Central memory CD8-positive, alpha-beta T cell (primary cell): Measurements from ENCODE around the gene FIG4.
"Not testable (repeated sequence)": the region's sequence is repeated elsewhere in the genome, so short reads cannot be mapped to it uniquely, and the experiment has no call there.

Experiments used
- ATAC-seq: fragments of 150-1000 bp; cut with Tn5 transposase; replicated peaks from 2 replicates; pipeline ENCODE4 v1.10.0; 2022; ENCODE audit warnings: mild to moderate bottlenecking, moderate FRiP score, moderate number of reproducible peaks; ENCODE audit not compliant: poor library complexity, severe bottlenecking; ENCODE audit errors: extremely low read depth
- DNase-seq, 2 donors: peaks; one replicate each; pipeline ENCODE4 v3.0.0; 2021; ENCODE audit warnings: low spot score in 2 of 2
- H3K27ac Mint-ChIP-seq: one replicate; pipeline ENCODE4 v1.8.0; 2022; ENCODE audit warnings: low read depth, mild to moderate bottlenecking, moderate library complexity, mixed read lengths
- H3K27me3 Mint-ChIP-seq: one replicate; pipeline ENCODE4 v1.8.0; 2022; ENCODE audit warnings: mixed read lengths
- H3K36me3 Mint-ChIP-seq: one replicate; pipeline ENCODE4 v1.8.0; 2022; ENCODE audit warnings: mild to moderate bottlenecking, moderate library complexity, mixed read lengths; ENCODE audit not compliant: insufficient read depth
- H3K4me1 Mint-ChIP-seq: one replicate; pipeline ENCODE4 v1.8.0; 2022; ENCODE audit warnings: mixed read lengths
- H3K4me3 Mint-ChIP-seq: one replicate; pipeline ENCODE4 v1.8.0; 2022; ENCODE audit warnings: mild to moderate bottlenecking, moderate library complexity, mixed read lengths
- H3K9me3 Mint-ChIP-seq: one replicate; pipeline ENCODE4 v1.8.0; 2022; ENCODE audit warnings: mixed read lengths

Gene FIG4

DNA sequence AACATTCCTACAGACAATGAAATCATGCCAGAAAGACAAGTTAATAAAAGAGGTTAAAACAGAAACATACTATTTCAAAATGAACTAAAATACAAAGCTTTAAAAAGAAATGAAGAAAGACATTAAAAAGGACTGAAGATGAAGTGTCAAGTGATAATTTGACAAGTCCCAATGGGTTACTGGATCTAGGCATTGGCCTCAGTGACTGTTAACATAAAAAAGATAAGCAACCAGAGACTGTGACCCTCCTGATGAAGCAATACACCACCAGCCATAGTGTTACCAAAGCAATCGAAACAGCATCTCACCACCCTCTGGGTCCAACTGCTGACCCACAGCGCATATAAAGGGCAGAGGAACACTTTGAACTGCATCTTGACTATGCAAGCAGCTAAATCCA, 130.3 kb downstream of the FIG4 start:
- Mint-ChIP-seq H3K27ac (no peak overlapping the region), H3K9me3 (no peaks in the 10 kb centered on the region), H3K4me3 (no peak overlapping the region), H3K27me3 (no peaks in the 10 kb centered on the region), H3K36me3 (peaks cover 13% of the 10 kb centered on the region), H3K4me1 (no peaks in the 10 kb centered on the region)
- DNase-seq: no peak
- no peak for ATAC-seq

DNA sequence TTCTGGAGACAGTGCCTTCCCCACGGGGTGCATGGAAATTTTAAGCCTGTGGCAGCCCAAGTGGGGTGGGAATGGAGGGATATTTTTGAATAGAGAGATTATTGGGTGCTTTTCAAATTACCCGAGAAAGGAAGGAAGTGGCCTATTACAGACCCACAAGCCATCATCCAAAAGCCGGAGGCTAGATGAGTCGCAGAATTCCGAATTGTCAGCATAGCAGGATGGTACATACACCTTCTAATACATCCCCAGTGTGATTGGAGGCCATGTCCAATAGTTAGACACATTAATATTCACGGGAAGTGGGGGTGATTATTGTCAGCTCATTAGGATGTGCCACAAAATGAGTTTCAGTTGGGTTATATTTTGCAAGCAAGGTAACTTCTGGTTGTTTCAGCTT, 133.0 kb downstream of the FIG4 start:
- Mint-ChIP-seq H3K27me3 (no peaks in the 10 kb centered on the region), H3K4me3 (no peak overlapping the region), H3K36me3 (peaks cover 13% of the 10 kb centered on the region), H3K27ac (no peak overlapping the region), H3K9me3 (no peaks in the 10 kb centered on the region), H3K4me1 (no peaks in the 10 kb centered on the region)
- ATAC-seq (no peak), DNase-seq (no peak)

DNA sequence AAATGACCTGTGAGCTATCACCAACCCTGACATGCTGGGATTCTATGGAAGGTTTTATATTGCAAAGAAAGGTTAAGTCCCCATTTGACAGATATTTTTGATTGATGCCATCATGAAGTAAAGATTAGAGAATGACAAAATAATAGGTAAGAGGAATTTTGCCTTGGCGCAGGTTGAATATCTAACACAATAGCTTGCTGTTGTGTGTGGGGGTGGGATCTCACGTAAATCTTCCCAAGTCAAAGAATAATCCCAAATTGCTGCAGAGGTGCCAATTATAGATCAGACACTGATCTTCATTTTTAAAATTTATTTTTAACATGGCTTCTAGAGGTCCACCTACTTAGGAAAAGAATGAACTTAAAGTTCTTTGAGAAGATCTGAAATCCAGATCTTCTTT, 135.5 kb downstream of the FIG4 start:
- ATAC-seq (no peak), DNase-seq (no peak)
- Mint-ChIP-seq H3K4me3 (no peak overlapping the region), H3K27me3 (no peaks in the 10 kb centered on the region), H3K27ac (no peak overlapping the region), H3K4me1 (no peaks in the 10 kb centered on the region), H3K36me3 (peaks cover 18% of the 10 kb centered on the region), H3K9me3 (peaks cover 5% of the 10 kb centered on the region)

DNA sequence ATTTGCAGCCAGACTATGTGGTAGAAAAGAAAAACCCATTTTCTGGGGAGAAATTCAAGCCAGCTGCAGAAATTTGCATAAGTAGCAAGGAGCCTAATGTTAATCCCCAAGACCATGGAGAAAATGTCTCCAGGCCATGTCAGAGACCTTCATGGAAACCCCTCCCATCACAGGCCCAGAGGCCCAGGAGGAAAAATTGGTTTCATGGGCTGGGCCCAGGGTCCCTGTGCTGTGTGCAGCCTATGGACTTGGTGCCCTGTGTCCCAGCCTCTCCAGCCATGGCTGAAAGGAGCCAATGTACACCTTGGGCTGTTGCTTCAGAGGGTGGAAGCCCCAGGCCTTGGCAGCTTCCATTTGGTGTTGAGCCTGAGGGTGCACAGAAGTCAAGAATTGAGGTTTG, 140.3 kb downstream of the FIG4 start:
- not testable (repeated sequence) for H3K4me3 Mint-ChIP-seq, H3K36me3 Mint-ChIP-seq, H3K9me3 Mint-ChIP-seq, H3K4me1 Mint-ChIP-seq, H3K27me3 Mint-ChIP-seq, H3K27ac Mint-ChIP-seq, DNase-seq, ATAC-seq

DNA sequence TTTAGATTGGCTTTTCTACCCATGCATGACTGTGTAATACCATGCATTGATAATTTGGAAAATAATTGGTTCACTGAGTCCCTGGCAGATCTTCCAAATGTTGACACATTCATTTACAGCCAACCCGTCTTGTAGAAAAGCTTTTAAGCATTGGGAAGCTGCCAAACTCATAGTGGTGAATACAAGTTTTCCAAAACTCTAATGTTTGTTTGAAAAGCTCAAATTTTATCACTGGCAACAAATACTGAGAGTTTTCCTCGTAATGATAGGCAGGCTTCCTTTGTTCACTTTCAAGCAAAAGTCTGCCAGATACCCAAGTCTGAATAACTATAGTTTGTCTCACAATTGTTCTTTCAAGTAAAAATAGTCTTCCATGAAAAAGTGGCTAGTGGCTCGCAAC, 143.0 kb downstream of the FIG4 start:
- no peak overlapping the region for H3K27ac Mint-ChIP-seq
- peaks cover 5% of the 10 kb centered on the region for H3K9me3 Mint-ChIP-seq
- H3K36me3 Mint-ChIP-seq: peaks cover 5% of the 10 kb centered on the region
- ATAC-seq: no peak
- H3K4me1 Mint-ChIP-seq: no peaks in the 10 kb centered on the region
- no peaks in the 10 kb centered on the region for H3K27me3 Mint-ChIP-seq
- no peak for DNase-seq
- no peak overlapping the region for H3K4me3 Mint-ChIP-seq

DNA sequence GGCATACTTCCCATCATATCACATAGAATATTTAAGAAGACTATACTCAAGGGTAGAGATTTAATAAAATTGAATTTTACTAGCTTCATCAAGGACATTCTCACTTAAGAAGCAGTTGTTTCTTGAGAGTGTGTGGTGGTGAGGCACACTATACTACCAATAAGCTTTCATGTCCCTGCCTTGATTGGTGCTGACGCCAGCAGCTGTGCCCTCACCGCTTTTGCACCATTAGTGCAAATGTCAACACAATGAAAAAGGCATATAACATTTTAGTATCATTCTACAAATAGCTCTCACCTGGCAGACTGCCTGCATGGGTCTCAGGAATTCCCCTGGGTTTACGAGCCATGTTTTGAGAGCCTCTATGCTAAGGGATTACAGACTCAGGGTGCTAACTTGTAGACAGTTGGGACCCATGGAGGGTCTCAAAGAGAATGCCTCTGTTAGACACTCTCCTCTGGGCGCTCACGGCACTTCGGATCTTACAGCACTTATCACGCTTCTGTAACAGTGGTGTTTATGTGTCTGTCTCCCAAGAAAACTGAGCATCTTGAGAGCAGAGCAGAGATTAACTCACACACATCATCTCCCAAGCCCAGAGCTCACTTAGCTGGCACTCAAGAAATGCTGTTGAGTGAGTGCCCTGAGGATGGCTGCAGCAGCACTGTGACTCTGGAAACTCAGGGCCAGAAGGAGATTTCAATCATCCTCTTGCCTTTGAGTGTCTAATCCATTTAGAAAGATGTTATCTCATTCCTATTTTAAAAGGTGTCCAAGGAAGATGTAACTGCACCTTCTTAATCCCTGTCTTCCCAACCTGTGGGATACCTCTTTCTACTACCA, 143.7 kb downstream of the FIG4 start:
- no peaks in the 10 kb centered on the region for H3K4me1 Mint-ChIP-seq
- DNase-seq: no peak

DNA sequence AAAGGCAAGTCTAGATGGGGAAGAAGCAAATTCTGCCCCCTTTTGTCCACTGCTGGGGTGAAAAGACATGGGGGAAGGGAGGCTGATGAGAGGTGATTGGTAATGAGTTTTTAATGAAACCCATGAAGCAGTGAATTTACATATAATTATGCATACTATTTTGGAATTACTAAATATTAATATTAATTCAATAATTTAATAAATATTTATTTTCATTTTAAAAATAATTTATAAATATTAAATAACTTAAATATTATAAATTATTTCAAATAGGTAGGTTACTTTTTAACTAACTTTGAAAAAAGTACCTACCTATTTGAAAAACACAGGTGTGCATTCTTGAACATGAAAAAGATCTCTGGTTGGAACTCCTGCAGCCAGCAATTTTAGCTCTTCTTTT, 148.9 kb downstream of the FIG4 start:
- H3K4me1 Mint-ChIP-seq: no peaks in the 10 kb centered on the region
- ATAC-seq: no peak
- no peaks in the 10 kb centered on the region for H3K9me3 Mint-ChIP-seq
- no peak overlapping the region for H3K27ac Mint-ChIP-seq
- H3K27me3 Mint-ChIP-seq: no peaks in the 10 kb centered on the region
- H3K4me3 Mint-ChIP-seq: no peak overlapping the region
- no peak for DNase-seq
- H3K36me3 Mint-ChIP-seq: no peaks in the 10 kb centered on the region

More for the DNA sequence above, 143.7 kb downstream of the FIG4 start:
- Mint-ChIP-seq H3K36me3 (peaks cover 2% of the 10 kb centered on the region), H3K9me3 (peaks cover 5% of the 10 kb centered on the region), H3K27me3 (no peaks in the 10 kb centered on the region), H3K27ac (no peak overlapping the region), H3K4me3 (no peak overlapping the region)
- no peak for ATAC-seq

DNA sequence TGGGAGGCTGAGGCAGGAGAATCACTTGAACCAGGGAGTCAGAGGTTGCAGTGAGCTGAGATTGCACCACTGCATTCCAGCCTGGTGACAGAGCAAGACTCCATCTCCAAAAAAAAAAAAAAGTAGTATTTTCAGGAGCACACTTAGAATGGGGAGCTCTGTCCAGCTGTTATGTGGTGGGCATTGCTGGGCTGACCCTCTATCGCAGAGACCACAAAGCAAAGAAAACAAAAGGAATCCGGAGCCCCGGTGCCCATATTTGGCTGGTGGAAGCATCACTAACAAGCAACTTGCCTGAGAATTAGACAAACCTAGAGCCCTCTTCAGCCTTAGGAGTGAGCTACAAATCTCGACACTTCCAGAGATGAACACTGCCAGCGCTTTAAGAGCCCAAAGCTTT, 149.7 kb downstream of the FIG4 start:
- DNase-seq (no peak), ATAC-seq (no peak)
- H3K9me3 Mint-ChIP-seq: no peaks in the 10 kb centered on the region
- H3K36me3 Mint-ChIP-seq: no peaks in the 10 kb centered on the region
- no peak overlapping the region for H3K4me3 Mint-ChIP-seq
- no peaks in the 10 kb centered on the region for H3K4me1 Mint-ChIP-seq
- H3K27ac Mint-ChIP-seq: no peak overlapping the region
- H3K27me3 Mint-ChIP-seq: no peaks in the 10 kb centered on the region

DNA sequence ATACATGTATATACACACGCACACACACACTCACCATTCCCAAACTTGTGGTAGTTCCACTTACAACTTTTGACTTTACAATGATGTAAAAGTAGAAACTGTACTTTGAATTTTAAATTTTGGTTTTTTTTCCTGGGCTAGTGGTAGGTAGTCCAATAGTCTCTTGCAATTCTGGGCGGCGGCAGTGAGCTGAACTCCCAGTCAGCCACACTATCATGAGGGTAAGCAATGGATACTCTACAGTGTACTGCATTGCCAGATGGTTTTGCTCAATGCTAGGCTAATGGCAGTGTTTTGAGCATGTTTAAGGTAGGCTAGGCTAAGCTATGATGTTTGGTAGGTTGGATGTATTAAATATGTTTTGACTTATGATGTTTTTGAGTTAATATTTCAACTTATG, 150.8 kb downstream of the FIG4 start:
- no peaks in the 10 kb centered on the region for H3K9me3 Mint-ChIP-seq
- DNase-seq: no peak
- H3K27me3 Mint-ChIP-seq: no peaks in the 10 kb centered on the region
- H3K36me3 Mint-ChIP-seq: no peaks in the 10 kb centered on the region
- no peak for ATAC-seq
- H3K27ac Mint-ChIP-seq: no peak overlapping the region
- H3K4me1 Mint-ChIP-seq: no peaks in the 10 kb centered on the region
- no peak overlapping the region for H3K4me3 Mint-ChIP-seq

DNA sequence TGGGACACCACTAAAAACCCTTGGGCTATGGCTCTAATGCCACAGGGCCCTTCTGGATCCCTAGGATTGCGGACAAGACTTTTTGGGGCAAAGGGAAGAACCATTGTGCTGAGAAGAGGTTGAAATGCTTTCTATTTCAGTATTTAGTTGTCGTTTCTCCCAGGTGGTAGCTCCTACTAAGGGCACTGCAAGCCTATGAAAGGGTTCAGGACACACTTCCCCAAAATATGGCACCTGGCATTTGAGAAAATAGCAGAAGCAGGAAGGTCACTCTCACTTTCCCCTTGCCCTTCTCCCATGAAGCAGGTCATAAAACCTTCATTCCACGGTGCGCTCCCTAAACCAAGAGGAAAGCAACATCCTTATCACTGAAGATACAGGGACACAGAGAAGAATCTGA, 161.6 kb downstream of the FIG4 start:
- no peak for ATAC-seq
- H3K27me3 Mint-ChIP-seq: no peaks in the 10 kb centered on the region
- H3K27ac Mint-ChIP-seq: no peak overlapping the region
- no peaks in the 10 kb centered on the region for H3K36me3 Mint-ChIP-seq
- H3K4me3 Mint-ChIP-seq: no peak overlapping the region
- H3K4me1 Mint-ChIP-seq: no peaks in the 10 kb centered on the region
- no peak for DNase-seq
- H3K9me3 Mint-ChIP-seq: no peaks in the 10 kb centered on the region

DNA sequence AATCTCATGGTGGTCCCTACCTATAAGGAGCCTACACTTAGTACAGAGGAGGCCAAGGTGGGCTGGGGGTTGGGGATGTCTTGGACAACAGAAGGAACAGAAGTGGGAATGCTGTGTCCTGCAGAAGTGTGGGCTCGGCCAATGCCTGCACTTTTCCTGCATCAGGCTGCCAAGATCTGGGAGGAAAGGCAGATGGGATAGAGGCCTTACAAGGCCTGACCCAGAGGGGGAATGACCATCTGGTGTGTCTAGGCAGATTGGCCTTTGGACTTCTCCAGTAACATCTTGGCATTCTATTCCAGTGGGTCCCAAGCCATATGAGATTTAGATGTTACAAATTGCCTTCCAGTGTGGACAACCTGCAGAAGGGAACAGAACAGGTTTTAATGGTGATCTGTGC, 162.3 kb downstream of the FIG4 start:
- ATAC-seq (no peak), DNase-seq (no peak)
- Mint-ChIP-seq H3K4me3 (no peak overlapping the region), H3K27me3 (no peaks in the 10 kb centered on the region), H3K4me1 (no peaks in the 10 kb centered on the region), H3K27ac (no peak overlapping the region), H3K9me3 (no peaks in the 10 kb centered on the region), H3K36me3 (no peaks in the 10 kb centered on the region)

DNA sequence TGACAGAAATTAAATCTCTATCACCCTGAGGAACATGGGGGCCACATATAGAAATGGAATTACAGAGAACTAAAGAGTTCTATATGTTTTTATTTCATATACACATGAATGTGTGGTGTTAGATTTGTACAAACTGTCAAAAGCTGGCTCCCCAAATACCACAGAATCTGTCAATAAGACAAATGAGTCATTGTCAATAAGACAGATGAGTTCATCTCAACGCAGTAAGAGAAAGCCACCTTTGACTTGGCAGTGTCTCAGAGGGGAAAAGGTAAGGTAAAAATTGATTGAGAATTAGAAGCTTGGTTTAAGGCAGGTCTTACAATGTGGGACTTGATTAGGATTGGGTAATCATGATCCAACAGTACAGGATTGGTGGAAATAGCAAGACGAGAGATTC, 162.9 kb downstream of the FIG4 start:
- H3K36me3 Mint-ChIP-seq: no peaks in the 10 kb centered on the region
- no peak overlapping the region for H3K27ac Mint-ChIP-seq
- no peaks in the 10 kb centered on the region for H3K9me3 Mint-ChIP-seq
- H3K4me1 Mint-ChIP-seq: no peaks in the 10 kb centered on the region
- DNase-seq: no peak
- no peak for ATAC-seq
- H3K4me3 Mint-ChIP-seq: no peak overlapping the region
- H3K27me3 Mint-ChIP-seq: no peaks in the 10 kb centered on the region

DNA sequence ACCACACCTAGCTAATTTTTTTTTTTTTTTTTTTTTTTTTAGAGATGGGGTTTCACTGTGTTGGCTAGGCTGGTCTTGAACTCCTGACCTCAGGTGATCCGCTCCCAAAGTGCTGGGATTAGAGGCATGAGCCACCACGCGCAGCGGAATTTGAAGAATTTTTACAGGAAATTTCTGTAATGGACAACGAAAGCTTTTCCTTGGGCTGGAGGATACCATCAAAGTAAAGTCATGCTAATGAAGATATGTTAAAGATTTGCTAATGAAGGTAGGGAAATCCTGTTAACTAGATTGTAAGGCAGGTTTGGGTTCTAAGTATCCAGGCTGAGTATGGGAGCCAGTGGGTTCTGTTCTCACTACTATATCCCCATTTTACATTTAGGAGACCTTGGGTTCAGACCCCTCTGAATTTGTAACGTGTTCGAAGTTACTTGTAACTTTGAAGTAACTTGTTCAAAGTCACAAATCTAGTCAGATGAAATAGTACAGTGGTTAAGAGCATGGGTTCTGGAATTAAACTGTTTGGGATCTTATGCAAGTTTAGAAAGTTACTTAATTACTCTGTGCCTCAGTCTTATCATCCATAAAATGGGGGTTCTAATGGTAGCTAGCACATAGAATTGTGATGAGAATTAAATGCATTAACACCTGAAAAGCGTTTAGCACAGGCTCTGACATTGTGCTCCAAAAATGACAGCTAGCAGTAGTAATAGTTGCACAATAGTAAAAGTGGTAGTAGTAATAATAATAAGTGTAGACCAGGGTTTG, 163.6 kb downstream of the FIG4 start:
- DNase-seq (no peak), ATAC-seq (no peak)
- Mint-ChIP-seq H3K4me3 (no peak overlapping the region), H3K4me1 (no peaks in the 10 kb centered on the region), H3K27me3 (no peaks in the 10 kb centered on the region), H3K27ac (no peak overlapping the region), H3K9me3 (no peaks in the 10 kb centered on the region), H3K36me3 (no peaks in the 10 kb centered on the region)
